GM19455 (cell line): ENCODE data around the gene KLHDC1.
"Not testable (repeated sequence)": the region's sequence is repeated elsewhere in the genome, so short reads cannot be mapped to it uniquely, and the experiment has no call there.

ENCODE experiments used
- ATAC-seq: cut with Tn5 transposase; IDR thresholded peaks from one replicate; pipeline ENCODE4 v1.9.1; 2021; ENCODE audit not compliant: unreplicated experiment

The KLHDC1 gene

GRCh38 chr14:49721733-49722435 is 29.0 kb downstream of the KLHDC1 start:
- ATAC-seq: not testable (repeated sequence)

- no peak for ATAC-seq
Measured at GRCh38 chr14:49727171-49727570, 34.3 kb downstream of the KLHDC1 start.

GRCh38 chr14:49732896-49733295 is 40.0 kb downstream of the KLHDC1 start:
- no peak for ATAC-seq

GRCh38 chr14:49733836-49734235 is 40.9 kb downstream of the KLHDC1 start:
- no peak for ATAC-seq

GRCh38 chr14:49735669-49736068 is 42.7 kb downstream of the KLHDC1 start:
- not testable (repeated sequence) for ATAC-seq

- ATAC-seq: no peak
Measured at GRCh38 chr14:49745191-49745590, 52.3 kb downstream of the KLHDC1 start.

GRCh38 chr14:49746476-49746875 is 53.6 kb downstream of the KLHDC1 start:
- not testable (repeated sequence) for ATAC-seq

GRCh38 chr14:49754570-49755097 is 61.7 kb downstream of the KLHDC1 start:
- no peak for ATAC-seq

- ATAC-seq: no peak
Measured at GRCh38 chr14:49755378-49755777, 62.5 kb downstream of the KLHDC1 start.

GRCh38 chr14:49761839-49762551 is 69.1 kb downstream of the KLHDC1 start:
- no peak for ATAC-seq

- no peak for ATAC-seq
Measured at GRCh38 chr14:49766839-49767238, 73.9 kb downstream of the KLHDC1 start.

- no peak for ATAC-seq
Measured at GRCh38 chr14:49767270-49767570, 74.3 kb downstream of the KLHDC1 start.

- ATAC-seq: peak; percentile 92
Measured at GRCh38 chr14:49767571-49768300, 74.8 kb downstream of the KLHDC1 start, which contains the start of gene KLHDC2. Gene KLHDC2 (plus strand): TSS chr14:49768153. CDS start chr14:49768469, 316 bp downstream.

GRCh38 chr14:49768301-49769121 is 75.6 kb downstream of the KLHDC1 start:
- peak; percentile 31 for ATAC-seq

GRCh38 chr14:49769171-49769570 is 76.3 kb downstream of the KLHDC1 start:
- ATAC-seq: no peak

GRCh38 chr14:49769581-49770211 is 76.8 kb downstream of the KLHDC1 start:
- ATAC-seq: no peak

GRCh38 chr14:49770212-49770817 is 77.4 kb downstream of the KLHDC1 start:
- ATAC-seq: no peak

- ATAC-seq: not testable (repeated sequence)
Measured at GRCh38 chr14:49771691-49772090, 78.8 kb downstream of the KLHDC1 start.

GRCh38 chr14:49774106-49774505 is 81.2 kb downstream of the KLHDC1 start:
- no peak for ATAC-seq

- no peak for ATAC-seq
Measured at GRCh38 chr14:49778421-49778820, 85.5 kb downstream of the KLHDC1 start.
